GM19035 (cell line): Measurements from ENCODE around the gene MRPL45.
"Not testable (repeated sequence)": the region's sequence is repeated elsewhere in the genome, so short reads cannot be mapped to it uniquely, and the experiment has no call there.

Experiments
- ATAC-seq: cut with Tn5 transposase; IDR thresholded peaks from one replicate; pipeline ENCODE4 v1.9.1; 2021; ENCODE audit not compliant: unreplicated experiment

Gene MRPL45

DNA sequence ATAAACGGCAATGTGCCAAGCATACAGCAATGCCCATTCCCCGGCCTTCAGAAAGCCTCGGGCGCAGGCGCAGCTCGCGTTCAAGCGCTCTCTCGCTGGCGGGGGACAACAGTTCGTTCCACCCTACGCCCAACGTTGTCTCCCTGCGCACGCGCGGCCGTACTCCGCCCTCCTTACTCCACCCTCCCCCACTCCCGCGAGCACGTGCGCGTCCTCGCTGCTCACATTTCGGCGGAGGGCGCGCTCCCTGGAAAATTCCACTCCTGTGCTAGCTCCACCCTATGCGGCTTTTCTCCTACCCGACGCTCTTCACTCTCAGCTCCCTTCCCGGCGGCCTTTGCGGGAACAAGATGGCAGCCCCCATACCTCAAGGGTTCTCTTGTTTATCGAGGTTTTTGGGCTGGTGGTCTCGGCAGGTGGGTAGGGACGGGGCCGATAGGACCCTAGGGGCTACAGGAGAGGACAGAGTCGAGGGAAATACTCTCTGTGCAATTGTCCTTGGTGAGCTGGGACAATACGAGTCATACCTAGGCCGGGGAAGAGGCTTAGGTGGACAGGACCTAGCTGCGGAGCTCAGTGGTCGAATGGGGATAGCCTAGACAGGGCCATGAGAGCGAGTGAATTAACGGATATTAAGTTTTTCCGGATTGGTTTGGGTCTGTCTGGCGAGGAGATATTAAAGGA is at the start of gene MRPL45:
Gene MRPL45 (plus strand): TSS at position 335 of the 684 bp plus-strand sequence. CDS start 16 bp downstream, at position 351.
- peak; percentile 97 for ATAC-seq

GRCh38 chr17:38253191-38253590 is 43.8 kb upstream of the MRPL45 start:
- ATAC-seq = not testable (repeated sequence)

DNA sequence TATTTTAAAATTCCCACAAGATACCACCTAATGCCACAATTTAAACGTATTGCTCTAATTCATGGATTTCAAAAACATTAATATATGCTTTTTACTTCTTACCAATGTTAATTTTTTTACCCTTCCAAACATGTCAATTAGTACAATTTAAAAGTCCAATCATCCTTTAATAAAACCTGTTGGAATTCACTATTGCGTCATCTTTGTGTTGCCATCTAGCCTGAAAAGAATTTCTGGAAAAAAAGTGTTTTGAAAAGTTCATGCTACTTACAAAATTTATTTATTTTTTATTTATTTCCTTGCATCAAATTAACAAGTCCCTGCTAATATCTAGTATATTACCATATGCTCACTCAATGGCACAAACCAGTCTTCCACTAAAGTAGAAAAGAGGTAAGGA is 42.6 kb upstream of the MRPL45 start:
- not testable (repeated sequence) for ATAC-seq

DNA sequence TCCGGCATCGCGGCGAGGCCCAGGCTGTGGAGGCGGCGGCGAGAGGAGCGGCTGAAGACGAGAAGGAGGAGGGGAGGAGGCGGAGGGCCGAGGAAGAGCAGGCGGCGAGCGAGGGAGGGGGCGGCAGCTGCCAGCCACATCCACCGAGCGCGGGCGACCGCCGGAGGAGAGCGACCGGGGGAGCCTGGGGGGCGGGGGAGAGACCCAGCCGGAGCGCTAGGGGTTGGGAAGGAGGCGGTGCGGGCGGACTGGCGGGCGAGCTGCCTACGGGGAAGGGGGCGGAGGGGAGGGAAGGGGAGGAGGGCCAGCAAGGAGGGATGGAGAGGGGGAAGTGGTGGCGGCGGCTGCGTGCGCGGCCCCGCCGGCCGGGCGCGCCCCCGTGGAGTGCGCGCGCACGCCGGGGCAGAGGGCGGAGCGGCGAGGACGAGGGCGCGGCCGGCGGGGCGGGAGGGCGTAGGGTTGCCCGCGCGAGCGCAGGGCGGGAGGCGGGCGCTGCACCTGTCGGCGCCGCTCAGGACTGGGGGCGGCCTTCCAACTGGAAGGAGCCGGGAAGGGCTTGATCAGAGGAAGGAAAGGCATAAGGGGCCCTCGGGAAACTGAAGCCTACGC is 39.9 kb upstream of the MRPL45 start:
- ATAC-seq = peak; percentile 75

GRCh38 chr17:38265974-38266506 is 30.9 kb upstream of the MRPL45 start:
- not testable (repeated sequence) for ATAC-seq

GRCh38 chr17:38266571-38266970 is 30.4 kb upstream of the MRPL45 start:
- ATAC-seq = not testable (repeated sequence)

- not testable (repeated sequence) for ATAC-seq
These were observed 28.8 kb upstream of the MRPL45 start for GRCh38 chr17:38268138-38268537.

GRCh38 chr17:38269045-38269444 is 27.9 kb upstream of the MRPL45 start:
- ATAC-seq = not testable (repeated sequence)

DNA sequence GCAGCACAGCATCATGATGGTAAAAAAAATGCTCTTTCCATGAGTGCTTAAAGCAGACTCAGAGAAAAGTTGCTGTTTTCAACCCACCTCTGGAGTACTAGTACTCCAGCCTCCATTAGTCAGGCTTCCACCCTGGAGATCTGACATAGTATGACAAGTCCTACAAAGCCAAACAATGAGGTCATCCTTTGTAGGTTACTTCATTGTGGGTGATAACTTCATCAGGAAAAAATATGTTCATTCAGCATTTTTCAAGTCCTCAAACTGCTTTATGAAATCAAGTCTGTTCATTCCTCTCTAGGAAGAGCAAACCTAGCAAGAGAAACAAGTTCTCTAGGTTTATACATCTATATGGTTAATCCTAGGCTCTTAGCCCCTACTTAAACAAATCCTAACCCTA is 27.4 kb upstream of the MRPL45 start:
- ATAC-seq = not testable (repeated sequence)

- not testable (repeated sequence) for ATAC-seq
These were observed 11.0 kb upstream of the MRPL45 start for GRCh38 chr17:38285994-38286393.

- ATAC-seq = not testable (repeated sequence)
These were observed 10.4 kb upstream of the MRPL45 start for GRCh38 chr17:38286501-38287091.

DNA sequence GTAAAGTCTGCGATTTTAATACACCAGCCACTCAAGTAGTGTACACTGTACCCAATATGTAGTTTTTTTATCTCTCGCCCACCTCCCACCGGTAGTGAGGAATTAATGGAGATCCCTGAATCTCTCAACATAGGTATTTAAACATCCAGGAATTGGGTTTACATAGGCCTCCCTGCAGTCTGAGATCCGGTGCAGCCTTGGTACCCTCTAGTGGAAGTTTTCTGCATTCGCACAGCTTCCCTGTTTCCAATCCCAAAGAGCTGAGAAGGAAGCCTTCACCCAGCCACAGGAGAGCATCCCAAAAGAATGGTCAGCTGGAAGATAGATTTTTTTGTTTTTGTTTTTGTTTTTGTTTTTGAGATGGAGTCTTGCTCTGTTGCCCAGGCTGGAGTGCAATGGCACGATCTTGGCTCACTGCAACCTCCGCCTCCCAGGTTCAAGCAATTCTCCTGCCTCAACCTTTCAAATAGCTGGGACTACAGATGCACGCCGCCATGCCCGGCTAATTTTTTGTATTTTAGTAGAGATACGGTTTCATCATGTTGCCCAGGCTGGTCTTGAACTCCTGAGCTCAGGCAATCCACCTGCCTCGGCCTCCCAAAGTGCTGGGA is 8.6 kb upstream of the MRPL45 start:
- ATAC-seq = not testable (repeated sequence)

DNA sequence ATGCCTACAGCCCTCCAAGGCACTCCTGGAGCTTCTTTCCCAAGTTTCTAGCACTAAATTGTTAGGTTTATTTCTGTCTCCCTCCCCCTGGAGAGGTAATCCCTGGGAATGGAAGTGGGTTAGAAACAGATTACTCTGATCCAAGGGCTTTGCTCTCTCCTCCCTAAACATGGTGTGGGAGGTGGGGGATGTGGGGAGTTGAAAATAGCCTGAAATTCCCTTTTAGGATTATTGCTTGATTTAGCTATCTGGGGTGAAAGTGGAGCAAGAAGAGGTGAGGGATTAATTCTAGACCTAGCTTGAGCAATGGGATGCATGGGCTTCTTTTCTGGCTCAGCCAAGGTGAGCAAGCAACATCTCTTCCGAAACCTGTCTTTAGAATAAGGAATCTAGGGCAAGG is 7.2 kb upstream of the MRPL45 start:
- ATAC-seq = not testable (repeated sequence)

GRCh38 chr17:38295602-38296365 is 1.2 kb upstream of the MRPL45 start:
- ATAC-seq = not testable (repeated sequence)

DNA sequence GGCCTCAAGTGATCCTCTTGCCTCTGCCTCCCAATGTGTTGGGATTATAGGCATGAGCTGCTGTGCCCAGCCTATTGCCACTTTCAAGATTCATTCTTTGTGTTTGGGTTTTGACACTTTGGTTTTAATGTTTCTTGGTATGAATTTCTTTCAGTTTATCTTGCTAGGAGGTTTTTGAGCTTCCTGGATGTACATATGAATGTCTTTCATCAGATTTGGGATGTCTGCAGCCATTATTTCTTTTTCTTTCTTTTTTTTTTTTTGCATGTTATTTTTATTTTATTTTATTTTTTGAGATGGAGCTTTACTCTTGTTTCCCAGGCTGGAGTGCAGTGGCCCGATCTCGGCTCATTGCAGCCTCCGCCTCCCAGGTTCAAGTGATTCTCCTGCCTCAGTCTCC is 18.5 kb downstream of the MRPL45 start:
- no peak for ATAC-seq

DNA sequence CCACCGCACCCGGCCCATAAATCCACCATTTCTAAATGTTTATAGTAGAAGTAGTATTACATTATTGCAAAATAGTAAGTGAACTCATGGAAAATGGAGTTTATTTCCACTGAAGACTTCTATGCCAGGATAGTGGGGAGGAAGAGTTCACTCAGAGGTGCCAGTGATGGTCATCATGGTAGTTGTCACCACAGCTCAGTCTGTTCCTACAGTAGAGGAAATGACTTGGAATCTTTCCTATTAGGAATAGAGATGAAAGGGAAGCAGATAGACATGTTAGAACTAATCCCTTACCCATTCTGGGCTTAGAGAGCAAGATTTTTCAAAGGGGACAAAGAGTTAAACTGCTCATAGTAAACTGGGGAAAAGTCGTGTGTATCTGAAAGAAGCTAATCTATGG is 20.1 kb downstream of the MRPL45 start:
- ATAC-seq = no peak

GRCh38 chr17:38320482-38320881 is 23.5 kb downstream of the MRPL45 start:
- no peak for ATAC-seq

GRCh38 chr17:38322156-38322779 is 25.3 kb downstream of the MRPL45 start:
- no peak for ATAC-seq

DNA sequence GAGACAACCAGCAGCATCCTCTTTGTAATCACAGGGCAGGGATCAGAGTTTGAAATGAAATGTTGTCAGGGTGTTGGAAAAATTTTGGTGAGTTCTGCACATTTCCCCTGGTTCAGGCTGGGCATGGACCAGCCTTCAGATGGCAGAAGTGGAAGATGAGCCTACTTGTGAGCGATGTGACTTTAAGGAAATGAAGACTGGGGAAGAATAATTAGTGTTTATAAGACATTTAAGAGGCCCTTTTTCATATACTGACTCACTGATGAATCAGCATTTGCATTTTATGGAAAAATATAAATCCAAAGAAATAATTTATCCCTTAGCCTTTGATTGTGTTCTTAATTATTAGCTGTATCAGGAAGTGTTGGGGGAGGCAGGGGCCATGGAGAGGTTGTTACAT is 25.9 kb downstream of the MRPL45 start:
- ATAC-seq = no peak

DNA sequence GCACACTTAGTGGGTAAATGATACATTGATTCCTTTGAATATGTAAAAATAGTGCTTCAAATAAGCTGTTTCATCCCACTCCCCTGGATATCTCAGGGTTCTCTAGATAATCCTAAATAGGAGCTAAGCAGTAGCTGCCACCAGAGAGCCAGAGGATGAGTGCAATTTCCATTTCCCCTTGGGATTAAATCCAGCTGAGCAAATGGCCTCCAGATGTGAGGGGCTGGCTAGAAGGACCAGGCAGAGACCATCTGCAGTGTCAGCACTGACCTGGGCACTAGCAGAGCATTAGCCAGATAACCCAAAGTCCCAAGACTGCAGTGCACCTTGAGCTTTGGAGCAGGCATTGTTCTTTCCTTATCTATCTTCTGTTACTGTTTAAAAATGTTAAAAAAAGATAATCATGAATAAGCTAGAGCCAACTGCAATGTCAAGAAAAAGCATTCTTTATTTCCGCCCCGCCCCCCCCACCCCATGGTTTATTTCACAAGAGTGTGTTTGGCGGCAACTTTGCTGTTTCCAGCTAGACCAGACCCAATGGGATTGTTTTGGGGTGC is 27.3 kb downstream of the MRPL45 start:
- ATAC-seq = no peak
